GM12878 (cell line): ENCODE results near the gene SBF1. TPM values are rescaled to one million over a fixed set of nuclear protein-coding genes. Genes with fewer than 3 reads are reported as not detected.

Source experiments
- ATAC-seq: fragments of 200-7000 bp; cut with Tn5 transposase; 3 replicates; pipeline ENCODE4 v1.9.1; 2020; ENCODE audit warnings: mild to moderate bottlenecking, moderate library complexity
- BruUV-seq: library from RNA; stranded (reverse); fragments of 400-500 nt; replicated peaks from 2 replicates; lab custom pipeline; 2021; lab: Mats Ljungman, UMichigan
- CTCF ChIA-PET: fragments of 300-600 bp; sonication (Branson Sonifier 250); formaldehyde crosslinking; extraction: SDS; loops from one replicate; lab custom pipeline; 2021; ENCODE audit warnings: inconsistent platforms; lab: Yijun Ruan, JAX
- POLR2A ChIA-PET: fragments of 350-600 bp; formaldehyde crosslinking; extraction: SDS; loops from one replicate; lab custom pipeline; 2021; ENCODE audit warnings: inconsistent platforms; lab: Charles Lee
- RAD21 ChIA-PET: fragments of 300-600 bp; sonication (Branson Sonifier 250); formaldehyde crosslinking; loops from one replicate; lab custom pipeline; 2023; ENCODE audit warnings: antibody characterized with exemption; ENCODE audit not compliant: unreplicated experiment; lab: Charles Lee
- SMC1A ChIA-PET: fragments of 300-600 bp; sonication (Branson Sonifier 250); formaldehyde crosslinking; loops from one replicate; lab custom pipeline; 2023; ENCODE audit not compliant: unreplicated experiment, uncharacterized antibody; lab: Charles Lee
- DNase-seq: peaks from one replicate; pipeline ENCODE4 v3.0.0-alpha.2; 2011; ENCODE audit warnings: low read depth, low spot score
- FAIRE-seq: peaks from 3 replicates; lab custom pipeline; 2011; peaks lifted over from hg19 to GRCh38; lab: Jason Lieb, UNC
- H2AFZ ChIP-seq: 2 replicates; pipeline ENCODE4 v1.6.0; 2011; ENCODE audit warnings: low read depth, low read length, control low read depth; ENCODE audit not compliant: control insufficient read depth
- H3K27ac ChIP-seq: 2 replicates; pipeline ENCODE4 v1.5.1; 2011; ENCODE audit warnings: control low read depth; ENCODE audit not compliant: control insufficient read depth, insufficient read depth
- H3K27me3 ChIP-seq, 2 experiments: replicated peaks in 1 of 2; 2 replicates each; pipeline versions ENCODE4 v1.6.0 to v1.6.1; 2011; ENCODE audit warnings: low read length in 1 of 2; ENCODE audit not compliant: control insufficient read depth in 2 of 2, insufficient read depth in 2 of 2
- H3K36me3 ChIP-seq, 2 experiments: 2 replicates each; pipeline ENCODE4 v1.5.1; 2011; ENCODE audit warnings: low read length in 1 of 2; ENCODE audit not compliant: control insufficient read depth in 2 of 2, insufficient read depth in 2 of 2
- H3K4me1 ChIP-seq: 2 replicates; pipeline ENCODE4 v1.6.1; 2011; ENCODE audit warnings: mild to moderate bottlenecking, low read length, moderate library complexity, mixed read lengths; ENCODE audit not compliant: control insufficient read depth, insufficient read depth
- H3K4me2 ChIP-seq: 2 replicates; pipeline ENCODE4 v1.6.0; 2011; ENCODE audit warnings: control low read depth; ENCODE audit not compliant: control insufficient read depth, insufficient read depth
- H3K4me3 ChIP-seq: fragments of 200-600 bp; sonication (generic); 2 replicates; pipeline ENCODE4 v1.5.1; 2016
- H3K79me2 ChIP-seq: 2 replicates; pipeline ENCODE4 v1.6.0; 2011; ENCODE audit warnings: low read length; ENCODE audit not compliant: control insufficient read depth, insufficient read depth
- H3K9ac ChIP-seq: 2 replicates; pipeline ENCODE4 v1.8.0; 2011; ENCODE audit warnings: low read length, control low read depth, mixed read lengths; ENCODE audit not compliant: control insufficient read depth, insufficient read depth
- H3K9me3 ChIP-seq: replicated peaks from 3 replicates; pipeline ENCODE4 v1.5.1; 2011; ENCODE audit warnings: mild to moderate bottlenecking, low read length; ENCODE audit not compliant: control insufficient read depth, insufficient read depth
- H4K20me1 ChIP-seq: 2 replicates; pipeline ENCODE4 v1.6.0; 2011; ENCODE audit not compliant: control insufficient read depth, insufficient read depth
- CBX5 ChIP-seq: sonication (generic); IDR thresholded peaks from 2 replicates; pipeline ENCODE4 v1.6.1; 2016; ENCODE audit warnings: low read depth, moderate library complexity, mild to moderate bottlenecking, inconsistent platforms
- HDGF ChIP-seq: fragments of 450-650 bp; IDR thresholded peaks from 2 replicates; pipeline ENCODE4 v1.6.1; 2016; ENCODE audit warnings: antibody characterized with exemption
- MTA3 ChIP-seq: IDR thresholded peaks from 2 replicates; pipeline ENCODE4 v1.6.1; 2012; ENCODE audit warnings: low read length, inconsistent platforms, borderline replicate concordance
- NKRF ChIP-seq: fragments of 450-650 bp; conservative IDR thresholded peaks from 2 replicates; pipeline ENCODE4 v1.6.1; 2017; ENCODE audit warnings: mild to moderate bottlenecking, moderate library complexity
- SMC3 ChIP-seq: IDR thresholded peaks from 2 replicates; pipeline ENCODE4 v1.6.1; 2011; ENCODE audit warnings: low read length, improper control_type of control experiment, borderline replicate concordance
- ZBED1 ChIP-seq: IDR thresholded peaks from 2 replicates; pipeline ENCODE4 v1.6.1; 2016; ENCODE audit warnings: borderline replicate concordance
- ZNF207 ChIP-seq: fragments of 450-650 bp; IDR thresholded peaks from 2 replicates; pipeline ENCODE4 v1.6.1; 2014; ENCODE audit warnings: antibody characterized with exemption, mild to moderate bottlenecking, borderline replicate concordance
- ZNF384 ChIP-seq: IDR thresholded peaks from 2 replicates; pipeline ENCODE4 v1.6.1; 2012; ENCODE audit warnings: low read depth, mild to moderate bottlenecking, low read length, improper control_type of control experiment, borderline replicate concordance
- whole genome bisulfite sequencing: methylation state at CpG from one replicate; pipeline ENCODE4 v1.1.6; 2016; ENCODE audit warnings: low lambda C conversion rate; ENCODE audit not compliant: insufficient replicate concordance, insufficient coverage; ENCODE audit errors: missing lambda C conversion rate; 5-methylcytosine and 5-hydroxymethylcytosine counted together
- in situ Hi-C: fragments of 300-500 bp; cut with MboI; formaldehyde crosslinking; loops from 9 replicates; pipeline ENCODE4 v1.14.3; 2018; ENCODE audit warnings: mixed read lengths
- intact Hi-C: fragments of 100-400 bp; cut with micrococcal nuclease; formaldehyde crosslinking; loops from one replicate; pipeline ENCODE4 v1.14.2; 2022; ENCODE audit not compliant: unreplicated experiment
- polyA plus RNA-seq, 11 experiments: library from polyadenylated mRNA; depleted of rRNA in 4 of 11; unstranded in 6 of 11; stranded (reverse) in 5 of 11; fragments of >200 nt; fragmentation: Nextera tagmentation in 4 of 11; fragmentation: Illumina TruSeq in 1 of 11; extraction: Ambion mirVana in 4 of 11; extraction: Trizol in 1 of 11; gene quantifications; 1 replicate in 1 of 11; 2 replicates in 10 of 11; pipeline versions ENCODE4 v1.2.1 to v1.2.3, GENCODE V29; 2011 to 2016; ENCODE audit warnings: inconsistent platforms in 2 of 11, missing spikeins in 2 of 11, low read depth in 1 of 11
- total RNA-seq, 4 experiments: library from RNA; depleted of rRNA in 3 of 4; stranded (reverse); fragments of >200 nt in 3 of 4; fragmentation: Illumina TruSeq in 1 of 4; extraction: Trizol in 1 of 4; gene quantifications; 2 replicates each; pipeline versions ENCODE4 v1.2.1 to v1.2.3, GENCODE V29; 2013 to 2021

The SBF1 gene
- total and polyA plus RNA-seq, 10 of the 15 experiments (the other 5 are each of a cell fraction or from before 2014, with no cell fraction given) = 0.23 to 95.0 (median 17.8) TPM

DNA sequence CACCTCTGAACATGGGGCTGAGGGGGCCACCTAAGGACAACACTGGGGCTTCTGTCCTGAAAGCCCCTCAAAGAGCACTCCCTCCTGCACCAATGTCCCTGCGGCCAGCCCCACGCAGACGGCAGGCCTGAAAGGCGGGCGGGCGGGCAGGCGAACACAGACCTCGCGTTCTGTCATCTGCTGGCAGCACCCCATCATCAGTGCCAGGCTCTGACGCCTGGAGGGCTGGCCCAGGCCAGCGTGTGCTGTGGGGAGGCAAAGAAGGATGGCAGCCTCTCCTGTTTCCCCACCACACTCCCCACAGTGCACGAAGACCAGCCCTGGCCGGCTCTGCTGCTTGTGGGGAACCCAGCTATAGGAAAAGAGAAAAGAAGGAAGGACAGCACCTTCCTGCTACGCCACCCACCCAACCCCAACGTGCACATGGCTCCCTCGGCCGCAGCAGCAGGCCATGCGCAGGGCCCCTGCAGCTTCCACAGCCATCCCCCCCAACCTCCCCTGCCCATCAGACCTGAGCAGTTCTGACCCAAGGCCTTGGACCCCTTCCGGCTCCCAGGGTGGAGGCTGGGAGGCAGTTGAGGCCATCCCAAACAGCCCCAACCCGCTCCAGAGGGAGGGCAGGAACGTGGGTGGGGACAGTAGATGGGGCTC lies 3.5 kb downstream of the SBF1 start:
- in situ Hi-C loops (no loop called here), intact Hi-C loops (loop anchor here (10.0 kb wide), 1 partner anchor 227 kb away; the partner anchor contains the start of gene TUBGCP6)
- FAIRE-seq = no peak
- Histone ChIP-seq H3K4me2 (peak overlapping the region; percentile 99), H3K27me3 (no peaks in the 10 kb centered on the region), H3K4me1 (peaks cover 54% of the 10 kb centered on the region), H4K20me1 (no peaks in the 10 kb centered on the region), H3K9ac (peak overlapping the region; percentile 64; the same call in 1 of the 2 replicates), H3K4me3 (peak overlapping the region; percentile 56; the same call in 1 of the 2 replicates), H3K9me3 (no peaks in the 10 kb centered on the region), H3K27ac (peak overlapping the region; percentile 92), H2AFZ (no peak overlapping the region), H3K79me2 (peaks cover 55% of the 10 kb centered on the region), H3K36me3 (peaks cover 8 to 15% of the 10 kb centered on the region in 2 experiments; a peak in 3 of 4 replicates)
- 83% methylated on average over 21 of the region's 21 CpGs for WGBS
- ChIA-PET SMC1A (interaction anchor here (1.1 to 1.9 kb wide), 3 partner anchors 27 to 71 kb away, joined by 3 to 4 read pairs (median 4); partner anchors contain the start of gene SCO2), CTCF (interaction anchor here (1.6 to 3.3 kb wide), 7 partner anchors 9 to 149 kb away, joined by 4 to 19 read pairs (median 8); partner anchors contain the start of genes MIOX and SCO2), RAD21 (interaction anchor here (1.3 to 1.8 kb wide), 2 partner anchors 92 to 150 kb away, joined by 3 to 7 read pairs; no protein-coding TSS in a partner anchor), POLR2A (interaction anchor here (1.0 to 2.1 kb wide), 3 partner anchors 19 to 54 kb away, joined by 4 to 10 read pairs (median 5); partner anchors contain the start of genes LMF2 and SCO2)
- DNase-seq = no peak
- TF ChIP-seq MTA3 (no peak), HDGF (no peak), SMC3 (no peak), ZBED1 (no peak), ZNF384 (no peak), CBX5 (no peak), NKRF (no peak), ZNF207 (no peak)
- BruUV-seq = no TSS peak
- ATAC-seq = no peak
